ENCODE measurements around the gene HLA-DRA.

HLA-DRA gene

DNA sequence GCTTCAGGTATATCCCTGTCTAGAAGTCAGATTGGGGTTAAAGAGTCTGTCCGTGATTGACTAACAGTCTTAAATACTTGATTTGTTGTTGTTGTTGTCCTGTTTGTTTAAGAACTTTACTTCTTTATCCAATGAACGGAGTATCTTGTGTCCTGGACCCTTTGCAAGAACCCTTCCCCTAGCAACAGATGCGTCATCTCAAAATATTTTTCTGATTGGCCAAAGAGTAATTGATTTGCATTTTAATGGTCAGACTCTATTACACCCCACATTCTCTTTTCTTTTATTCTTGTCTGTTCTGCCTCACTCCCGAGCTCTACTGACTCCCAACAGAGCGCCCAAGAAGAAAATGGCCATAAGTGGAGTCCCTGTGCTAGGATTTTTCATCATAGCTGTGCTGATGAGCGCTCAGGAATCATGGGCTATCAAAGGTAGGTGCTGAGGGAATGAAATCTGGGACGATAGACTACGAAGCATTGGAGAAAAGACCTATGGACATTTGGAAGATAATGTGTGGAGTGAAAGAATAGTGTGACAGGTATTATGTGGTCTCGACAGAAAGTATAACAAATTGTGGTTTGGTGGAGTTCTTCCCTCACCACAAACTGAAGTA is at the start of gene HLA-DRA:
Gene HLA-DRA (plus strand): TSS at position 286 of the 613 bp plus-strand sequence. CDS start 64 bp downstream, at position 350.
- peak; percentile 6 for DNase-seq (ENCODE audit: low read depth)

DNA sequence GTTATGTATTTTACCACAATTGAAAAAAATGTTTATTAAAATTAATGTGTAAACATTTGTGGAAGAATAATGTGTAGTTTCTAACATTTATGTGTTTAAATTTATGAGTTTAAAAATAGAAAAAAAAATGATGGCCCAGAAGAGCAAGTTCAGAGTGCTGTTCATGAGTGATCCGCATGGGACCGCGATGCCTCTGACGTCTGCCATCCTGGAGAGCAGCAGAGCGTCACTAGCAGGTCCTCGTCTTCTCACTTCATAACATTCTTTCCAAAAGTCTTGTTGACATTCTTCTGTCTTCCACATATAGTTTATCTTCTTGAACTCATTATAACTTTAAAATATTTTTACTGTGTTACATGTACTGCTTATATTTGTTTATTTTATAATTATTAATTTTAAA is 48.2 kb upstream of the HLA-DRA start:
- DNase-seq (ENCODE audit: low read depth): no peak

DNA sequence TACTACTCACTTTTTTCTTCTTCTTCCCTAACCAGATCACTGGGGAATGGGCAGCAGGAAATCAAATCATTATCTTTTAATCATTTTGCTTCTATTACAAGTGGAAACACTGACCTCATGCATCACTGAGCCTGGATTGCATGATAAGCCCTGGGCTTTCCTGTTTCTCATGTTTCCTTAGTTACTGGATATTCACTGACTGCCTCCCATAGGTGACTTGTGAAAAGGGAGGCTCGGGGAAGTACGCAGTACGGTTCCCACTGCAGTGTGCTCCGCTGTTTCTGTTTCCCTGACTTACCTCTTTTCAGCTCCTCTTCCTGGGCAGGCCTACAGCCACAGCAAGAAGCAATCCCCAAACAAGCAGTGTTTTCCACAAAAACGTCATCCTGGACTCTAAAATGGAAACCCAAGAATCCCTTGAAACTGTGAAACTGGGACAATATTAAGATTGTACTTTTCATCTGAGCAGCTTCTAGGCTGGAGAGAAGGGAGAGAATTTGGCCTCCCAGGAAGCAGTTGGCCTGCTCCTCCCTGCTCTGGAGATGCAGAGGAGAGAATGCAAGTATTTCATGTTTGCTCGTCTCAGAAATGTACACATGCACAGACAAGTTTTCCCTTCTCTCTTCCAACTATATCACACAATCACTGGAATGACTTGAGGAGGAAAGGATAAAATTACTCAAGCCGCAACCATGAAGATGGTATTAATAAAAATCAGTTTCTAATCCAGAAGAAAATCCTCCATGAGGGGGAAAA is 45.8 kb upstream of the HLA-DRA start:
- DNase-seq (ENCODE audit: low read depth): no peak

DNA sequence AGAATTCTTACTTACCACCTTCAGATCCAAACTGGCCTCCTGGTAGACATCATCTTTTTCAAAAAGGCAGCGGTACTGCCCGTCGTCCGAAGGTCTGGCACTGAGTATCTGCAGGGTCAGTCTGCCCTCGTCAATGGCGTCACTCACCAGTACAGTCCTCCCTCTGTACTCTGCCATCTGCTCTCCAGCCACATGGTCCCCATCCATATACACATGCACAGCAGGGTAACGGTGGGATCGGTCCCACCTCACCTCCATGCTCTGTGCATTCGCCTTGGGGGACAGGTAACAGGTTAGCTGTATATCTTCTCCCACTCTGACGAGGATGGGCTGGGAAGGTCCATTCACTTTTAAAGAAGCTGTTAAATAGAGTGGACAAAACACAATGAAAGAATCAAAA is 43.7 kb upstream of the HLA-DRA start:
- DNase-seq (ENCODE audit: low read depth): no peak

DNA sequence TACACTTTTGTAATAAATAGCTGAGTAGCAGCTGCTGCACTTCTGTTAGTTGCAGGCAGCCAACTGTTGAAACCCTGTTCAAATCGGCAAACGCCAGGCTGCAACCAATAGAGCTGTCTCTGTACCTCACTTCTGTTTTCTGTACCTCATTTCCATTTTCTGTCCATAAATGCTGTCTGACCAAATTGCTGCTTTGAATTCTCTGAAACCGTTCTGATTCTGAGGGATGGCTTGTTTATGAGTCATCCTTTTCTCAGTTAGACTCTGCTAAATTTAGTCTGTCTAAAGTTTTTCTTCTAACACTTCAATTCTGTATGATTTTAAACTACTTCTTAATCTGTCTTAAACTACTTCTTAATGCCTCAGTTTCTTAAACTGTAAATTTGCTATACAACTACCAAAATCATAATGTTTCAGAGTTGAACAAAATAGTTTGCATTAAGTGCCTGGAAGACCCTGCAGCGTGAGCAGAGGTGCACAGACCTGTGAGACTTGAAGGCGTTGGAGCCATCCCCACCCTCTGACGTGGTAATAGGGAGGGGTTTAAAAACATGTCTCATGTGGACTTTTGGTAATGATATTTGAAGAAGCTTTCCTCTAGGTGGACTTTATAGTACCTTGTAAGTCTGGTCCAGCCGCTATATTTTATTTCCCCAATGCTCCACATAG is 42.3 kb upstream of the HLA-DRA start:
- DNase-seq (ENCODE audit: low read depth): no peak

DNA sequence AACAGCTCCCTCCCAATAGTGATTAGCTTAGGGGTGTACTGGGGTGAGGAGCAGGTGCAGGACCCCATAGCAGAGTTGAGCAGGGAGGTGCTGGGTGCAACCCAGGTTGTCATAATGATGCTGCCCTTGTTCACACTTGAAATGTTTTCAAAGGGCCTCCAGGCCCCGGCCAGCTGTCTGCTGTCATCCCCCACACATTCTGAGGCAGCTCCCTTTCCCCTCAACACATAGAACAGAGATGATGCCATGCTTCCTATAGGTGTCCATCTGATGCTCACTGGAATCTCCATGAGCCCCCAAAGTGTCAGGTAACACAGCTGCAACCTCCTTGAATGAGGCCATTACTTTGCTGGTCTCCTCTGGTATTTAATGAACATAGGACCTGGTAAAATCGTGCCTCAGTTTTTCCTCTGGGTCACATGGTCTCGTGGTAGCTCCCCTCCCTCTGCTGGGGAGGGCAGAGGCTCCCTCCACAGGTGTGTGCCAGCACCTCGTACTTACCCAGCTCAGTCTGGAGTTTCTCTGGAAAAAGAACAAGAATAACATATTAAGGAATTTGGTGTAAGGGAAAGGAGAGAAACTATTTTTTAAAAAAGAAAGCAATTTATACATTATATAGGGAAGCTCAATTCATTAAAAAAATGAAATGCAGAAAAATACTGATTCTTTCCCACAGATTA is 38.3 kb upstream of the HLA-DRA start:
- no peak for DNase-seq (ENCODE audit: low read depth)

DNA sequence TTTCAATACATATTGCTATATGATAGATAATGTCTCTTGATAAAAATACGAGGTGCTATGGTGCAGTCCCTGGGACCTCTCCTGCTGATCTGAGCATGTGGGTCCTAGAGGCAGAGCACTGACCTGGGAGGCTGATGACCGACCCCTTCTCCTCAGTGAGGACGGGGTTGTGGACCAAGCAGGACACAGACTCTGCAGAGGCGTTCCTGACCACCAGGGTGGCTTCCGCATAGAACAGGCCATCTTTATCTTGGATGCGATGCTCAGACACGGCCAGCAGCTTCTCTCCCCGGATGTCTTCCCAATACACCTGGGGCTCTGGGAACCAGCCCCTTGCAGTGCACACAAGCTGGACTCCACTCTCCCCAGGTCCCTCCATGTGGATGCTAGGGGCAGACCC is 36.9 kb upstream of the HLA-DRA start:
- DNase-seq (ENCODE audit: low read depth): no peak

DNA sequence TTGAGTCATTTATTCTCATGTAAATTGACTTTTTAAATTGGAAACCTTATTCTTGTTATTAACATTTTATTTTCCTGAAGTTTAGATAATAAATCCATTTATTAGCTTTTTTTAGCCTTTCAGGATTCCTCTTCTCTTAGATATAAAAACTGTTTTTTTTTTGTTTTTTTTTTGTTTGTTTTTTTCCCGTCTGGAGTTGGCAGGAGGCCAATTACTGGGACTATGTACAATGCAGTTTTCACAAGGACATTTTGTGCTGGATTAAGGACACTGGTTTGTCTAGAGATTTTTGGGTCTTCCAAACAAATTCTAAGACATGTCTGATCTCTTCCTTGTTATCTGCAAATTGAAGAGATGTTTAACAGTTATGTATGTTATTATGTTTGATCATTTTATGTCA is 34.0 kb upstream of the HLA-DRA start:
- no peak for DNase-seq (ENCODE audit: low read depth)

DNA sequence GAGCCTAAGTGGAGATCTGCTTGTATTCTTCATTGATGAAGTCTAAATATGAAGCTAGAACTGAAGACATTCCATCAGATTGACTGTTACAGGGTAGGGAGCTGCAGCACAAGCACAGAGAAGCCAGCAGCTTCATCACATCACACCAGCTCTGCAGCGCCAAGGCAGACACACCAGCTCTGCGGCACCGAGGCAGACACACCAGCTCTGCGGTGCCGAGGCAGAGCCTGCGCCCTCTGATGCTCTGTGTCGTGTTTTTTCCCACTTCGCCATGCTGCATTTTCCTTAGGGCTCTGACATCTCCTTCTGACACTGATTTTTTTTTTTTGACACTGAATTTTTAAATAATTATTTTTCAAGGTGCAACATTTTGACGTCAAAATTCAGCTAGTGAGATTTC is 33.5 kb upstream of the HLA-DRA start:
- no peak for DNase-seq (ENCODE audit: low read depth)

DNA sequence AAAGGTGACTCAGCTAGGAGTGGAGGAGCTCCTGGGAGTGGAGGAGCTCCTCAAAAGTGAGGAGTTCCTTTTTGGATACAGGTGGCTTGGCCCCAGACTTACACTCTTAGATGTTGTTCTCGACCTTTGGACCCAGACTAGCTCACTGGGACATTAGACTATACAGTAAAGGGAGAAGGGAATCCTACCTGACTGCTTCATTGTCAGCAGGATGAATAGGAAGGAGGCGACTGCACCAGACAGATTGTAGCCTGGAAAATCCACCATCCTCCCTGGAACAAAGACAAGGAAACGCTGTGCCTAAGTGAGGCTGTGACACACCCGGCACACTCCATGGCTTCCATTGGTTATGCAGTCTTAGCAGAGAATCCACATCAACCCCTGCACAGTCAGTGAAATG is 32.8 kb upstream of the HLA-DRA start, which contains the start of gene BTNL2:
Gene BTNL2 (minus strand): TSS at position 325 of the 400 bp plus-strand sequence. CDS start 58 bp downstream, at position 267.
- DNase-seq (ENCODE audit: low read depth): no peak

DNA sequence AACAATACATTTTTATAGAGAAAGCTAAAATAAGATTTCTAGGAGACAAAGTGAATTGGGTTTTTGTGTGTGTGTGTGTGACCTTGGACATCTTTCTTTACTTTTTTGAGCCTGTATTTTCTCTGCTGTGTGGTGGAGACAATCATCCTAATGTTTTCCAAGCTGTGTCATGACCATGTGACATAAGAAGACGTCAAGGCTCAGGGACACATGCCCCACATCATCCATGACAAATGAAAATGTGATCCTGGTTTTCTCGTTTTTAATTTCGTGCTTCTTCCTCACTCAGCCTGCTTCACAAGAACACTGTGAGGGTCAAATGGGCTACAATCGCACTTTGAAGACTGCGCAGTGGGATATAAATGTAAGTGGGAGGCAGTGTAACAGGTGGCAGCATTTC is 28.8 kb upstream of the HLA-DRA start:
- no peak for DNase-seq (ENCODE audit: low read depth)

DNA sequence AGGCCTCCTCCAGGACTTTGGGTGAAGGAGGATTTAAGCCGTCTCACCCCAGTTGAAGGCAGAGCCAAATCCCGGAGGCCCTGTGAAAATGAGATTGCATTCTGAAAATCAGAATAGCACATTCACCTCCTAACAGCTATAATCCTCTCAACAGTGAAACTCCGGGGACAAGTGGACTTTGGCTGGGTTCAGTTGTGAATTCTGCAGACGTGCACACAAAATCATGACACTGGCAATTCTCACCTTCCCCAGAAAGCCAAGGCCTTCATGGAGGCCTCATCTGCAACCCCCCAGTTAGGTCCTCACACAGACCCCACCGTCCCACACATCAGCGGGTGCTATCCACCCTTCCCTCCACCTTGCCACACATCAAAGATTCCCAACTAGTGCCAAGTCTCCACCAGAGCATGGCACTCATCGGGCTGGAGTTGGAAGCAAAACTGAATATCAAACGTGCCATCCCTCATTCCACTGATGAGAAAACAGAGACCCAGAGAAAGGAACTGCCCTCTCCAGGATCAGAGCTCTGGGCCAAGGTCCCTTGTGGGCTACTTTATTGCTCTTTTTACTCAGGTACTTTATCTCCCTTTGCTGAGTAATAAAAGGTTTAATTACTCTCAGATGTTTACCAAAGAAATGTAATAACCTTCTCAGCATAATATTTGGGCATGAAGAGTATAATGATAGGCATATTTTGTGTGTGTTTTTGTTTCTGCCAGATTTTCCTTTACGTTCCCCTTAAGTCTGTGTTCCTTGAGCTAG is 27.9 kb upstream of the HLA-DRA start:
- no peak for DNase-seq (ENCODE audit: low read depth)

DNA sequence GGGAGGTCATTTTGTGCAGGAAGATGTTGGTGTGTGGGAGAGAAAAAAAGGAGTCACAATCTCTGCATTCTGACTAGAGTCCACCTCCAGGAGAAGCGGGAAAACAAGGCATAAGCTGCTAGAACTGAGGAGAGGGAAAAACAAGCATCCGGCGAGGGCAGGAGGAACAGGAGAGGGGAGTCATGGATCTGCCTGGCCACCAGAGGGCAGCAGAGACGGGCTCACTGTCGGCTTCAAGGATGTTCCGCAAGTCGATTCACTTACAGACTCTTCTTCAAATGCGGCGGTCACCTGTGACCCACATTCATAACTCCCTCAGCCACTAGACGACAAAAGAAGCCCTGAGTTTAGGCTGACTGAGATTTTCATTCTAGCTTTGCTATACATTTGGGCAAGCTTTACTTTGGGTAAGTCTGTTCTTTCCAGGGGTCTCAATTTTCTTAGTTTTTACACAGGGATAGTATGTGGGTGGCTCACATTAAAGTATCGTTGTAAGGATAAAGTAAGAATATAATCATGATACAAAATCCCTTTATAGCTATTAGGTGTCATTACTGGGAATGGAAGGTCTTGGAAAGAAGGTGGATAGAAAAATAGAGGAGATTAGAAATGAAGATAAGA is 26.1 kb upstream of the HLA-DRA start:
- peak; percentile 77 for DNase-seq (ENCODE audit: low read depth)

DNA sequence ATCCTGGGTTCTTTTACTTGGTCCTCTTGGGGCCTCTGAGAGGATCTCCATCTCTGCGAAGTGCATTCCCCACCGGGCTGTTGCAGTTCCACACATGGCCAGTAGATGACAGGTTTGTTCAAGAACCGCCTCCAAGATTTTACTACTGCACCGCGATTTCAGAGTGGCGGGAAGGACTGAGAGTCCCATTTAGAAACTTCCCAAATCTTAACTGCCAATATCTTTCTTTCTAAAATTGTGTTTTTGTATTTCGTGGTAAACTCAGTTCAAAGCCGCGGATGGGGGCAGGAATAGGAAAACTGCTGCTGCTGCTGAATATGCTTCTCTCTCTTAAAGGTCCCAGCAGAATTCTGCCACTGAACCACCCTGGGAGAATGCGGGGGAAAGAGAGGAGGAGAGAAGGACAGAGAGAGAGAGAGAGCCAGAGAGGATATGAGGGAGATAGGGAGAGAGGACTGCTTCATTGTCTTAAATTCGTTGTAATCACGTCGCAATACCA is 24.1 kb upstream of the HLA-DRA start:
- DNase-seq (ENCODE audit: low read depth): peak; percentile 66

DNA sequence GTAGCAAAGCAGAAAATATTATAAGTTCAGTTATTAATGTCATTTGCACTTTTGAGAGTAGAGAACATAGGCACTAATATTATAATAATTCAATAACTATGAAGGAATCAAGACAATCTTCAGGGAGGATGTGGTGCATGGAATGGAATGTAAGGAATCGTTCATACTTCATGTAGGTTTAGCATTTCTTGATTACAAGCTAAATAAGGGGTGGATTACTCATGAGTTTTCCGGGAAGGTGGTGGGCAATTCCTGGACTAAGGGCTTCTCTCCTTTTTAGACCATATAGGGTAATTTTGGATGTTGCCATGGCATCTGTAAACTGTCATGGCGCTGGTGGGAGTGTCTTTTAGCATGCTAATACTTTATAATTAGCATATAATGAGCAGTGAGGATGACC is 23.7 kb upstream of the HLA-DRA start:
- no peak for DNase-seq (ENCODE audit: low read depth)

DNA sequence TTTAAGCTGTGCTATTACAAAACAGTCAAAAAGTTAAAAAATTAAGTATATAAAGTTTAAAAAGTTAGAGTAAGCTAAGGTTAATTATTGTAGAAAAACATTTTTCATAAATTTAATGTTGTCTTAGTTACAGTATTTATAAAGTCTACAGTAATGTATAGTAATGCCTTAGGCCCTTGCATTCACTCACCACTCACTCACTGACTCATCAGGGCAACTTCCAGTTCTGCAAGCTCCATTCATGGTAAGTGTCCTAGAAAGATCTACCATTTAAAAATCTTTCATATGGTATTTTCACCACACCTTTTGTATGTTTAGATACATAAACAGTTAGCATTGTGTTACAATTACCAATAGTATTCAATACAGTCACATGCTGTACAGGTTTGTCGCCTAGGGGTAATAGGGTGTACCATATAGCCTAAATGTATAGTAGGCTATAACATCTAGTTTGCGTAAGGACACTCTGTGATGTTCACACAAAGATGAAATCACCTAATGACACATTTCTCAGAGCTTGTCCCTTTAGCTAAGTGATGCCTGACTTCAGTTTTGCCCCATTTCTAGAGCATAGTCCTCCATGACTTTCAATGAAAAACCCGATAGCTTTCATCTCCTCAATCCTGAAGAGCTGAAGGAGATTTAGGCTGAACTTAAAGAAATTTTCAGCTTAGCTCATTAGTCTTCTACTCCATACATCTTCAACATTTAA is 14.9 kb upstream of the HLA-DRA start:
- no peak for DNase-seq (ENCODE audit: low read depth)

DNA sequence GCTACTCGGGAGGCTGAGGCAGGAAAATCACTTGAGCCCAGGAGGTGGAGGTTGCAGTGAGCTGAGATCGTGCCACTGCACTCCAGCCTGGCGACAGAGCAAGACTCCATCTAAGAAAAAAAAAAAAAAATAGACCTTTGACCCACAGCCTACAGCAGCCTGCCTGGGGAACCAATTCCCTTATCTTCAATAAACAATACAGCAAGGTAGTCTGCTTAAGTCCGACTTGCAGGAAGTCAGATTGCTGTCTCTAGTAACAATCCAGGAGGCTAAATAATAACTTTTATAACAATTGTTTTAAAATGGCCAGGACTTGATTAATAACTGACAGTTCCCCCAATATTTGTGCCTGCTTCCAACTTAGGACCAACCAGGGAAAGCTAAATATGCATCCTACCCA is 13.3 kb upstream of the HLA-DRA start:
- no peak for DNase-seq (ENCODE audit: low read depth)

DNA sequence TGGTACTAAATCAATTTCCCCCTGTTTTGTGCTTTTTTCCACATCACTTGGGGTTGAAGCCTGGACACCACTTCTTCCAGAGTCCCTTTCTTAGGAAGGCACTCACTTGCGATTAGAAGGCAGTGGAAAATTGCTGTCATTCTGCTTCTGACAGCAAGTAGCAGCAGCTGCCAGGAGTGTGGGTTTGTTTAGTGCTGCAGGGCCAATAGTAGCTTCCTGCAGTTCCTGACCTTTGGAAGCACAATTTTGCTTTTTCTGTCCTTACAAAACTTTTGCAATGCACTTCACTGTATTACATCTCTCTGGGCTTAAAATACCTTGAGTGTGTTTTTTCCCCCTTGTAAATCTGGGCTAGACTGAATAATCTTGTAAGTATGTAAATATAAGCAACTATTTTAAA is 12.5 kb upstream of the HLA-DRA start:
- no peak for DNase-seq (ENCODE audit: low read depth)

DNA sequence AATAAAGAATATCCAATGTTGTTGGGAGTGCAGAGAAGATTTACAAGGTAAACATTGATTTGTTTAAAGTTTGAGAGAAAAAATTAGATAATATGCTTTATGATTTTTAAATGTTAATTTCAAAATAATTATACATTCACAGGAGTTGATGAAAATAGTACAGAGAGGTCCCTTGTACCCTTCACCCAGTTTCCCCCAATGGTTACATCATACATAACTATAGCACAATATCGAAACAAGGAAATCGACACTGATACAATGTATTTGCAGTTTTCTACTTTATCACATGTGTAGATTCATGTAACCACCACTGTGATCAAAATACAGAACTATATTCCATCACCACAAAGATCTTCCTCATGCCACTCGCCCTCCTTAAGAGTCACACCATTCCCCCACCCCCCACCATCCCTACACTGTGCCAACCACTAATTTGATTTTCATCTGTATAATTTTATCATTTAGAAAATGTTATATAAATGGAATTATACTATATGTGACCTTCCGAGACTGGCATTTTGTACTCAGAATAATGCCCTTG is 11.7 kb upstream of the HLA-DRA start:
- DNase-seq (ENCODE audit: low read depth): no peak

DNA sequence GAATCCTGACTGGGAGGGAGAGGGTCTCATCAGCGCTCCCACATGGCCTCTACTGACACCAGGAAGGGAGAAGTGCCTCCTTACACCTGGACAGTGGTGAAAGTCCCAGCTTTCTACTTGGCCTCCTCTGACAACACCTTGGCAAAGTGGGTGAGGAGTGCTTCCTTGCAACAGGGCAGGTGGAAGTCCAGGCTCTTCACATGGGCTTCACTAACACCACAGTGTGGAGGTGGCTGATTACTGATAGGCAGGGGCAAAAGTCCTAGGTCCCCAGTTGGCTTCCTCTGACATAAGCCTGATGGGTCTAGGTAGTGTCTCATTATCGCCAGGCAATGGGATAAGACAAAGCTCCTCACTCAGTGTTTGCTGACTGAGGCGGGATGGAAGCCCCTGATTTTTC is 9.5 kb upstream of the HLA-DRA start:
- no peak for DNase-seq (ENCODE audit: low read depth)

Data from stimulated activated CD8-positive, alpha-beta memory T cell treated with anti-CD3 and anti-CD28 coated beads, Interleukin-15, amount 100 ng/mL, for 1 hour (primary cell).